Measurements from ENCODE around the gene SOD2. TPM values are rescaled to one million over a fixed set of nuclear protein-coding genes. Genes with fewer than 3 reads are reported as not detected.
"Not testable (repeated sequence)": the region's sequence is repeated elsewhere in the genome, so short reads cannot be mapped to it uniquely, and the experiment has no call there.

The SOD2 gene
- total RNA-seq, 1 experiment from 2014 or later = 69.5 TPM

DNA sequence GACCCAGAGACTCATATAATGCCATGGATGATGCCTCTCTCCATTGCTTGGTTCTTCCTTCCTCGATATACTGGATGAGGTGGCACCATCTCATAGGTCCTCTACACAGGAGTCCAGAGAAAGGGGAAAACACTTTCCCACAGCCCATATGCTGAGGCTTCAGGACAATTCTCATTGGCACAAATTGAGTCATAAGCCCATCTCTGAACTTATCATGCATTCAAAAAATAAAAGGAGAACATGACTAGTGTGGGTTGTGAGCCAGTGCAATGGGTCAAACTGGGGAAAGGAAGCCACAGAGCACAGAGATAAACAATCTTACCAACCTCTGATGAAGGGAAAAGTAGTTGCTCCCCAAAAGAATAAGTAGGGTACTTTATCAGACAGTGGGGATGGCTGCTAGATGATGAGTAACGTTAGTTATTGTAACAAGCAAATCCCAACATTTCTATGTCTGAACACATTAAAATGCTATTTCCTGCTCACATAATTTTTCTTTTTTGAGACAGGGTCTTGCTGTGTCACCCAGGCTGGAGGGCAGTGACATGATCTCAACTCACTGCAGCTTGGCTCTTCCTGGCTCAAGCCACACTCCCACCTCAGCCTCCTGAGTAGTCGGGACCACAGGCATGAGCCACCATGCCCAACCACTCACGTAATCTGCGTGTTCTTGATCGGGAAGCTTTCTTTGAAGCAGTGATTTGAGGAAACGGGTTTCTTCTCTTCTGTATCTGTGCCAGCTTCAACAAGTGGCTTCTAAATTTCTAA lies 27.0 kb downstream of the SOD2 start:
- no peaks in the 10 kb centered on the region for H3K79me2 ChIP-seq (ENCODE audit: low read length)
- BruUV-seq (replicated peaks) = no TSS peak
- no peak for DNase-seq
- no peaks in the 10 kb centered on the region for H3K36me3 ChIP-seq (ENCODE audit: low read depth, low read length)
- H3K27ac ChIP-seq (ENCODE audit: low read length) = no peak overlapping the region
- no peak overlapping the region for H3K4me2 ChIP-seq (ENCODE audit: low read length)
- H3K27me3 ChIP-seq (ENCODE audit: low read length) = no peaks in the 10 kb centered on the region
- H3F3A ChIP-seq (ENCODE audit: low read length, unreplicated experiment) = no peaks in the 10 kb centered on the region
- H2AFZ ChIP-seq (ENCODE audit: low read length) = no peak overlapping the region
- no peaks in the 10 kb centered on the region for H4K20me1 ChIP-seq (ENCODE audit: low read length)
- no peaks in the 10 kb centered on the region for H3K9me2 ChIP-seq (replicated peaks; ENCODE audit: low read length)
- no peaks in the 10 kb centered on the region for H3K4me1 ChIP-seq (ENCODE audit: insufficient read depth, low read length)
- POLR2A ChIA-PET (ENCODE audit: unreplicated experiment) = no interaction called here
- H3K4me3 ChIP-seq (ENCODE audit: low read length) = no peak overlapping the region
- intact Hi-C loops (cut with micrococcal nuclease) = no loop called here
- CTCF ChIA-PET = no interaction called here
- no peaks in the 10 kb centered on the region for H3K9me3 ChIP-seq (ENCODE audit: low read length)
- TF ChIP-seq EZH2 (IDR thresholded peaks at IDR 0.05; ENCODE audit: low read length, unreplicated experiment) (no peak), EZH2phosphoT487 (IDR thresholded peaks at IDR 0.05; ENCODE audit: borderline replicate concordance, low read length) (no peak)
- TF ChIP-seq, protein P1, sequence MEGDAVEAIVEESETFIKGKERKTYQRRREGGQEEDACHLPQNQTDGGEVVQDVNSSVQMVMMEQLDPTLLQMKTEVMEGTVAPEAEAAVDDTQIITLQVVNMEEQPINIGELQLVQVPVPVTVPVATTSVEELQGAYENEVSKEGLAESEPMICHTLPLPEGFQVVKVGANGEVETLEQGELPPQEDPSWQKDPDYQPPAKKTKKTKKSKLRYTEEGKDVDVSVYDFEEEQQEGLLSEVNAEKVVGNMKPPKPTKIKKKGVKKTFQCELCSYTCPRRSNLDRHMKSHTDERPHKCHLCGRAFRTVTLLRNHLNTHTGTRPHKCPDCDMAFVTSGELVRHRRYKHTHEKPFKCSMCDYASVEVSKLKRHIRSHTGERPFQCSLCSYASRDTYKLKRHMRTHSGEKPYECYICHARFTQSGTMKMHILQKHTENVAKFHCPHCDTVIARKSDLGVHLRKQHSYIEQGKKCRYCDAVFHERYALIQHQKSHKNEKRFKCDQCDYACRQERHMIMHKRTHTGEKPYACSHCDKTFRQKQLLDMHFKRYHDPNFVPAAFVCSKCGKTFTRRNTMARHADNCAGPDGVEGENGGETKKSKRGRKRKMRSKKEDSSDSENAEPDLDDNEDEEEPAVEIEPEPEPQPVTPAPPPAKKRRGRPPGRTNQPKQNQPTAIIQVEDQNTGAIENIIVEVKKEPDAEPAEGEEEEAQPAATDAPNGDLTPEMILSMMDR (conservative IDR thresholded peaks at IDR 0.05; ENCODE audit: low read depth, low read length) = no peak
- no peak overlapping the region for H3K9ac ChIP-seq (ENCODE audit: low read length)
- no peak for ATAC-seq

- H2AFZ ChIP-seq (ENCODE audit: low read length); H3K36me3 ChIP-seq (ENCODE audit: low read depth, low read length); H3K27ac ChIP-seq (ENCODE audit: low read length); H3K9me3 ChIP-seq (ENCODE audit: low read length); H3K4me3 ChIP-seq (ENCODE audit: low read length); H3K79me2 ChIP-seq (ENCODE audit: low read length); H3F3A ChIP-seq (ENCODE audit: low read length, unreplicated experiment); H3K9ac ChIP-seq (ENCODE audit: low read length); H3K9me2 ChIP-seq (replicated peaks; ENCODE audit: low read length); CTCF ChIA-PET; POLR2A ChIA-PET (ENCODE audit: unreplicated experiment); BruUV-seq (replicated peaks); H3K4me1 ChIP-seq (ENCODE audit: insufficient read depth, low read length); intact Hi-C loops (cut with micrococcal nuclease); H4K20me1 ChIP-seq (ENCODE audit: low read length); DNase-seq; H3K27me3 ChIP-seq (ENCODE audit: low read length); ATAC-seq; H3K4me2 ChIP-seq (ENCODE audit: low read length): not testable (repeated sequence)
Observed at GRCh38 chr6:159663368-159663889, 29.6 kb downstream of the SOD2 start.

- H3K36me3 ChIP-seq (ENCODE audit: low read depth, low read length); H3F3A ChIP-seq (ENCODE audit: low read length, unreplicated experiment); H3K4me3 ChIP-seq (ENCODE audit: low read length); H3K4me1 ChIP-seq (ENCODE audit: insufficient read depth, low read length); H2AFZ ChIP-seq (ENCODE audit: low read length); H3K27ac ChIP-seq (ENCODE audit: low read length); POLR2A ChIA-PET (ENCODE audit: unreplicated experiment); H3K9me2 ChIP-seq (replicated peaks; ENCODE audit: low read length); H3K9me3 ChIP-seq (ENCODE audit: low read length); BruUV-seq (replicated peaks); H3K79me2 ChIP-seq (ENCODE audit: low read length); DNase-seq; H3K4me2 ChIP-seq (ENCODE audit: low read length); H3K27me3 ChIP-seq (ENCODE audit: low read length); H3K9ac ChIP-seq (ENCODE audit: low read length); intact Hi-C loops (cut with micrococcal nuclease); H4K20me1 ChIP-seq (ENCODE audit: low read length); ATAC-seq; CTCF ChIA-PET: not testable (repeated sequence)
Observed at GRCh38 chr6:159661977-159662376, 31.1 kb downstream of the SOD2 start.

All from PC-3 (cell line).